OCI-LY3 (cell line): ENCODE data around the gene TMEM200B.
"Not testable (repeated sequence)": the region's sequence is repeated elsewhere in the genome, so short reads cannot be mapped to it uniquely, and the experiment has no call there.

ENCODE experiments used
- H2AFZ ChIP-seq: fragments of 200-600, 300-600 bp; shearing (Covaris generic); 2 replicates; pipeline ENCODE4 v1.6.0; 2014; ENCODE audit warnings: antibody characterized with exemption, low read depth, low read length
- H3K27ac ChIP-seq: fragments of 200-600, 300-600 bp; sonication (generic); 2 replicates; pipeline ENCODE4 v1.5.1; 2014; ENCODE audit warnings: mild to moderate bottlenecking, low read length, moderate library complexity, mixed read lengths
- H3K27me3 ChIP-seq: fragments of 200-600, 300-600 bp; sonication (generic); 2 replicates; pipeline ENCODE4 v1.6.1; 2014; ENCODE audit warnings: low read depth, low read length, mixed read lengths
- H3K36me3 ChIP-seq: fragments of 200-600, 300-600 bp; sonication (generic); replicated peaks from 2 replicates; pipeline ENCODE3; 2014; ENCODE audit warnings: low read depth, low read length, mixed read lengths
- H3K4me1 ChIP-seq: fragments of 300-600, 200-600 bp; sonication (generic); 2 replicates; pipeline ENCODE4 v1.6.1; 2014; ENCODE audit warnings: low read length, mixed read lengths
- H3K4me2 ChIP-seq: fragments of 200-600, 300-600 bp; sonication (generic); 2 replicates; pipeline ENCODE4 v1.6.1; 2014; ENCODE audit warnings: low read length, mixed read lengths
- H3K4me3 ChIP-seq: fragments of 300-600, 200-600 bp; sonication (generic); 2 replicates; pipeline ENCODE4 v1.5.1; 2014; ENCODE audit warnings: antibody characterized with exemption, mild to moderate bottlenecking, low read length, moderate library complexity
- H3K79me2 ChIP-seq: fragments of 300-600, 200-600 bp; shearing (Covaris generic); 2 replicates; pipeline ENCODE4 v1.6.1; 2014; ENCODE audit warnings: mild to moderate bottlenecking, low read length, mixed read lengths
- H3K9ac ChIP-seq: fragments of 300-600, 200-600 bp; shearing (Covaris generic); 2 replicates; pipeline ENCODE4 v1.6.0; 2014; ENCODE audit warnings: mild to moderate bottlenecking, low read length, moderate library complexity
- H3K9me3 ChIP-seq: fragments of 200-600, 300-600 bp; shearing (Covaris generic); 2 replicates; pipeline ENCODE4 v1.6.1; 2014; ENCODE audit warnings: low read length, mixed read lengths; ENCODE audit not compliant: insufficient read depth
- H4K20me1 ChIP-seq: fragments of 200-600, 300-600 bp; sonication (generic); 2 replicates; pipeline ENCODE4 v1.6.1; 2016; ENCODE audit warnings: low read length, mixed read lengths; ENCODE audit not compliant: insufficient read depth
- CTCF ChIP-seq: fragments of 200-600, 300-600 bp; sonication (generic); IDR thresholded peaks from 2 replicates; pipeline ENCODE4 v1.5.1; 2014; ENCODE audit warnings: antibody characterized with exemption, low read length, low read depth
- EZH2phosphoT487 ChIP-seq: fragments of 200-600 bp; shearing (Covaris generic); IDR thresholded peaks from 2 replicates; pipeline ENCODE4 v1.6.1; 2018; ENCODE audit warnings: antibody characterized with exemption, mixed run types, low read depth

TMEM200B gene

GRCh38 chr1:29156543-29157268 lies 33.0 kb upstream of the TMEM200B start:
- Histone ChIP-seq H3K9ac (no peak overlapping the region), H4K20me1 (peaks cover 12% of the 10 kb centered on the region), H3K4me2 (no peak overlapping the region), H3K4me1 (no peaks in the 10 kb centered on the region), H3K79me2 (peaks cover 17% of the 10 kb centered on the region), H3K4me3 (no peak overlapping the region), H3K36me3 (peaks cover 34% of the 10 kb centered on the region), H3K27ac (no peak overlapping the region), H3K27me3 (no peaks in the 10 kb centered on the region), H3K9me3 (no peaks in the 10 kb centered on the region), H2AFZ (no peak overlapping the region)
- TF ChIP-seq EZH2phosphoT487 (no peak), CTCF (no peak)

GRCh38 chr1:29152046-29152805 lies 28.5 kb upstream of the TMEM200B start:
- Histone ChIP-seq H4K20me1 (no peaks in the 10 kb centered on the region), H3K4me3 (no peak overlapping the region), H3K79me2 (no peaks in the 10 kb centered on the region), H3K27ac (no peak overlapping the region), H3K9ac (no peak overlapping the region), H3K9me3 (no peaks in the 10 kb centered on the region), H2AFZ (no peak overlapping the region), H3K4me1 (no peaks in the 10 kb centered on the region), H3K27me3 (no peaks in the 10 kb centered on the region), H3K4me2 (no peak overlapping the region), H3K36me3 (peaks cover 39% of the 10 kb centered on the region)
- TF ChIP-seq CTCF = no peak

- not testable (repeated sequence) for H2AFZ ChIP-seq, H3K9ac ChIP-seq, H3K27me3 ChIP-seq, H3K27ac ChIP-seq, H4K20me1 ChIP-seq, H3K4me3 ChIP-seq, H3K9me3 ChIP-seq, H3K4me1 ChIP-seq, H3K4me2 ChIP-seq, H3K79me2 ChIP-seq
- peaks cover 47% of the 10 kb centered on the region for H3K36me3 ChIP-seq
Measured at GRCh38 chr1:29150346-29150745, 26.6 kb upstream of the TMEM200B start.

- Histone ChIP-seq H3K4me2 (no peak overlapping the region), H3K4me3 (no peak overlapping the region), H3K36me3 (peaks cover 41% of the 10 kb centered on the region), H3K9ac (no peak overlapping the region), H3K27me3 (no peaks in the 10 kb centered on the region), H3K4me1 (no peaks in the 10 kb centered on the region), H3K79me2 (no peaks in the 10 kb centered on the region), H3K9me3 (no peaks in the 10 kb centered on the region), H4K20me1 (no peaks in the 10 kb centered on the region), H2AFZ (no peak overlapping the region), H3K27ac (no peak overlapping the region)
- TF ChIP-seq CTCF (no peak), EZH2phosphoT487 (no peak)
Measured at GRCh38 chr1:29148656-29149491, 25.2 kb upstream of the TMEM200B start.
